PC-9 (cell line): Measurements from ENCODE around the gene C9orf43. TPM values are rescaled to one million over a fixed set of nuclear protein-coding genes. Genes with fewer than 3 reads are reported as not detected.

Experiments used
- BruUV-seq: library from RNA; stranded (reverse); fragments of 400-500 nt; replicated peaks from 2 replicates; lab custom pipeline; 2021; lab: Mats Ljungman, UMichigan
- CTCF ChIA-PET: fragments of 300-600 bp; sonication (Branson Sonifier 250); formaldehyde crosslinking; loops from one replicate; lab custom pipeline; 2022; ENCODE audit warnings: antibody characterized with exemption; lab: Charles Lee
- POLR2A ChIA-PET: fragments of 300-600 bp; sonication (Branson Sonifier 250); formaldehyde crosslinking; loops from one replicate; lab custom pipeline; 2022; ENCODE audit warnings: antibody characterized with exemption; ENCODE audit not compliant: unreplicated experiment; lab: Charles Lee
- DNase-seq, 2 experiments: peaks; one replicate each; pipeline versions ENCODE4 v3.0.0 to v3.0.0-alpha.2; 2015 to 2022; ENCODE audit warnings: mixed read lengths in 1 of 2
- H2AFZ ChIP-seq: fragments of 200-600 bp; sonication (generic); 2 replicates; pipeline ENCODE4 v1.8.1; 2017; ENCODE audit warnings: antibody characterized with exemption
- H3F3A ChIP-seq: fragments of 200-600 bp; sonication (generic); 2 replicates; pipeline ENCODE4 v1.8.1; 2017; ENCODE audit warnings: antibody characterized with exemption, mild to moderate bottlenecking, low read depth; ENCODE audit not compliant: insufficient read depth
- H3K27ac ChIP-seq: fragments of 200-600 bp; sonication (generic); 2 replicates; pipeline ENCODE4 v1.6.1; 2016; ENCODE audit warnings: mixed run types
- H3K27me3 ChIP-seq: fragments of 200-600 bp; sonication (generic); 2 replicates; pipeline ENCODE4 v1.6.1; 2016; ENCODE audit warnings: low read depth, mixed run types; ENCODE audit not compliant: insufficient read depth
- H3K36me3 ChIP-seq: fragments of 200-600 bp; sonication (generic); 2 replicates; pipeline ENCODE4 v1.6.1; 2016; ENCODE audit warnings: low read depth, mixed run types
- H3K4me1 ChIP-seq: fragments of 200-600 bp; sonication (generic); replicated peaks from 2 replicates; pipeline ENCODE4 v1.6.1; 2016; ENCODE audit warnings: mixed run types; ENCODE audit not compliant: insufficient read depth
- H3K4me2 ChIP-seq: fragments of 200-600 bp; sonication (generic); 2 replicates; pipeline ENCODE4 v1.6.1; 2017; ENCODE audit warnings: mixed run types
- H3K4me3 ChIP-seq: fragments of 200-600 bp; sonication (generic); 2 replicates; pipeline ENCODE4 v1.6.1; 2016; ENCODE audit warnings: mixed run types
- H3K79me2 ChIP-seq: fragments of 200-600 bp; sonication (generic); 2 replicates; pipeline ENCODE4 v1.6.1; 2017; ENCODE audit warnings: low read depth, mixed run types
- H3K9me2 ChIP-seq: fragments of 200-600 bp; sonication (generic); 2 replicates; pipeline ENCODE4 v1.8.1; 2017; ENCODE audit warnings: mild to moderate bottlenecking; ENCODE audit not compliant: insufficient read depth
- H3K9me3 ChIP-seq: fragments of 200-600 bp; sonication (generic); 2 replicates; pipeline ENCODE4 v1.8.1; 2016; ENCODE audit warnings: low read depth; ENCODE audit not compliant: insufficient read depth
- H4K20me1 ChIP-seq: fragments of 200-600 bp; sonication (generic); 2 replicates; pipeline ENCODE4 v1.8.1; 2017; ENCODE audit not compliant: insufficient read depth
- EZH2 ChIP-seq: fragments of 200-600 bp; sonication (generic); IDR thresholded peaks from 2 replicates; pipeline ENCODE4 v1.8.0; 2017; ENCODE audit warnings: antibody characterized with exemption, low read depth
- intact Hi-C: fragments of 100-400 bp; cut with micrococcal nuclease; formaldehyde crosslinking; loops from one replicate; pipeline ENCODE4 v1.10.0; 2022; ENCODE audit not compliant: unreplicated experiment
- total RNA-seq: library from RNA; stranded (reverse); gene quantifications from 2 replicates; pipeline ENCODE4 v1.2.3, GENCODE V29; 2021
- TF ChIP-seq, protein P1 (sequence below): fragments of 200-600 bp; sonication (generic); conservative IDR thresholded peaks from 2 replicates; pipeline ENCODE4 v1.6.1; 2017; ENCODE audit warnings: mixed run types, antibody characterized with exemption, mild to moderate bottlenecking, moderate library complexity

C9orf43 gene
- total RNA-seq, 1 experiment from 2014 or later: 2.5 TPM

DNA sequence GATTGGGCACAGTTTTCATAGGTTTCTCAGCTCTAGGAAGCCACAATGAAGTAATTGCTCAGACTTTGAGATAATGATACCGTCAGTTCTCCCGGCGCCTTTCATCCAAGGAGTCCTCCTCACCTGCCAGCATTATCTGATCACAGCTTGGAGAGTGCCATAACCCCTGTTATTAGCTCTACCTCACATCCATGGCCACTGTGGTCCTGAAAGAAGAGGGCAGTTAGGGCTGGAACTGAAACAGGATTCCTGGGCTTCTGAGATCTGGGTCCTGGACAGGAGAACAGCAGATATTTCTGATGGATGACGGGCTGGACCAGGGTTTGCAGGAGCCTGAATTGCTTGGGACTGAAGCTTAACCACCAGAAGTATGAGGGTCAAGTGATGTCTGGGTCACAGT, 66.5 kb downstream of the C9orf43 start:
- POLR2A ChIA-PET: no interaction called here
- Histone ChIP-seq H3K27me3 (no peaks in the 10 kb centered on the region), H2AFZ (no peak overlapping the region), H3K4me2 (no peak overlapping the region), H3K9me2 (no peaks in the 10 kb centered on the region), H3K27ac (no peak overlapping the region), H3K4me3 (no peak overlapping the region), H3K36me3 (no peaks in the 10 kb centered on the region), H3K79me2 (peaks cover 6% of the 10 kb centered on the region), H3K9me3 (no peaks in the 10 kb centered on the region), H3K4me1 (0 out of 2 replicates have a peak, but pooled peaks cover 6% of the 10 kb centered on the region), H4K20me1 (no peaks in the 10 kb centered on the region; the same call in 1 of the 2 replicates), H3F3A (no peaks in the 10 kb centered on the region)
- intact Hi-C loops: no loop called here
- BruUV-seq: no TSS peak
- DNase-seq: no peak
- CTCF ChIA-PET: no interaction called here
- TF ChIP-seq, protein P1, sequence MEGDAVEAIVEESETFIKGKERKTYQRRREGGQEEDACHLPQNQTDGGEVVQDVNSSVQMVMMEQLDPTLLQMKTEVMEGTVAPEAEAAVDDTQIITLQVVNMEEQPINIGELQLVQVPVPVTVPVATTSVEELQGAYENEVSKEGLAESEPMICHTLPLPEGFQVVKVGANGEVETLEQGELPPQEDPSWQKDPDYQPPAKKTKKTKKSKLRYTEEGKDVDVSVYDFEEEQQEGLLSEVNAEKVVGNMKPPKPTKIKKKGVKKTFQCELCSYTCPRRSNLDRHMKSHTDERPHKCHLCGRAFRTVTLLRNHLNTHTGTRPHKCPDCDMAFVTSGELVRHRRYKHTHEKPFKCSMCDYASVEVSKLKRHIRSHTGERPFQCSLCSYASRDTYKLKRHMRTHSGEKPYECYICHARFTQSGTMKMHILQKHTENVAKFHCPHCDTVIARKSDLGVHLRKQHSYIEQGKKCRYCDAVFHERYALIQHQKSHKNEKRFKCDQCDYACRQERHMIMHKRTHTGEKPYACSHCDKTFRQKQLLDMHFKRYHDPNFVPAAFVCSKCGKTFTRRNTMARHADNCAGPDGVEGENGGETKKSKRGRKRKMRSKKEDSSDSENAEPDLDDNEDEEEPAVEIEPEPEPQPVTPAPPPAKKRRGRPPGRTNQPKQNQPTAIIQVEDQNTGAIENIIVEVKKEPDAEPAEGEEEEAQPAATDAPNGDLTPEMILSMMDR: no peak
- TF ChIP-seq EZH2: no peak

- Histone ChIP-seq H3K4me3 (no peak overlapping the region), H3K9me3 (no peaks in the 10 kb centered on the region), H4K20me1 (no peaks in the 10 kb centered on the region; the same call in 1 of the 2 replicates), H3K79me2 (peaks cover 6% of the 10 kb centered on the region), H3K9me2 (no peaks in the 10 kb centered on the region), H3K4me2 (no peak overlapping the region), H3K27ac (no peak overlapping the region), H3K4me1 (0 out of 2 replicates have a peak, but pooled peaks cover 6% of the 10 kb centered on the region), H3K36me3 (no peaks in the 10 kb centered on the region), H3K27me3 (no peaks in the 10 kb centered on the region), H3F3A (no peaks in the 10 kb centered on the region), H2AFZ (no peak overlapping the region)
- POLR2A ChIA-PET: no interaction called here
- no peak for DNase-seq
- TF ChIP-seq, protein P1: no peak
- no peak for TF ChIP-seq EZH2
- intact Hi-C loops: no loop called here
- CTCF ChIA-PET: no interaction called here
- BruUV-seq: no TSS peak
These were observed 67.1 kb downstream of the C9orf43 start for GRCh38 chr9:113477661-113478060.

GRCh38 chr9:113479174-113479621, 68.7 kb downstream of the C9orf43 start:
- H2AFZ ChIP-seq: no peak overlapping the region
- no peaks in the 10 kb centered on the region for H3F3A ChIP-seq
- no peaks in the 10 kb centered on the region; the same call in 1 of the 2 replicates for H3K79me2 ChIP-seq
- H3K27ac ChIP-seq: no peak overlapping the region
- H3K4me3 ChIP-seq: no peak overlapping the region
- no peaks in the 10 kb centered on the region for H3K9me2 ChIP-seq
- no peak overlapping the region for H3K4me2 ChIP-seq
- BruUV-seq: no TSS peak
- H3K9me3 ChIP-seq: no peaks in the 10 kb centered on the region
- H3K27me3 ChIP-seq: no peaks in the 10 kb centered on the region
- CTCF ChIA-PET: no interaction called here
- H3K36me3 ChIP-seq: no peaks in the 10 kb centered on the region
- intact Hi-C loops: no loop called here
- no peak for TF ChIP-seq EZH2
- TF ChIP-seq, protein P1: no peak
- H4K20me1 ChIP-seq: no peaks in the 10 kb centered on the region; the same call in 1 of the 2 replicates
- POLR2A ChIA-PET: no interaction called here
- DNase-seq: no peak
- 0 out of 2 replicates have a peak, but pooled peaks cover 6% of the 10 kb centered on the region for H3K4me1 ChIP-seq

Other genes starting within 250 kb of the C9orf43 start
- 23.3 and 33.5 TPM in 2 replicates for gene FKBP15, start 189.5 kb upstream of the C9orf43 start, total RNA-seq
- gene SLC31A1, start 189.2 kb upstream of the C9orf43 start, total RNA-seq: 24.9 and 27.2 TPM in 2 replicates
- 40.4 and 43.4 TPM in 2 replicates for gene CDC26, start 135.2 kb upstream of the C9orf43 start, total RNA-seq
- 31.6 and 36.3 TPM in 2 replicates for gene PRPF4, start 135.1 kb upstream of the C9orf43 start, total RNA-seq
- gene RNF183, start 107.4 kb upstream of the C9orf43 start, total RNA-seq: 0.92 and 2.3 TPM in 2 replicates
- 11.2 and 12.9 TPM in 2 replicates for gene WDR31, start 70.5 kb upstream of the C9orf43 start, total RNA-seq
- gene BSPRY, start 61.2 kb upstream of the C9orf43 start, total RNA-seq: 28.8 and 29.3 TPM in 2 replicates
- 39.5 and 44.0 TPM in 2 replicates for gene HDHD3, start 33.8 kb upstream of the C9orf43 start, total RNA-seq
- 33.3 and 42.7 TPM in 2 replicates for gene ALAD, start 9.5 kb upstream of the C9orf43 start, total RNA-seq
- 53.8 and 64.5 TPM in 2 replicates for gene POLE3, start 72 bp upstream of the C9orf43 start, total RNA-seq
- gene RGS3, start 53.0 kb downstream of the C9orf43 start, total RNA-seq: 61.8 and 75.8 TPM in 2 replicates